ENCODE measurements around the gene NUP205.

GRCh38 chr7:135536150-135536549, 21.6 kb upstream of the NUP205 start:
- TF ChIP-seq POLR2A (IDR thresholded peaks at IDR 0.05; ENCODE audit: low read length) (no peak), GATA1 (IDR thresholded peaks at IDR 0.05; ENCODE audit: low read depth, low read length) (no peak)

Measured in erythroblast (primary cell).